ENCODE data around the gene EBF3.

EBF3 gene

DNA sequence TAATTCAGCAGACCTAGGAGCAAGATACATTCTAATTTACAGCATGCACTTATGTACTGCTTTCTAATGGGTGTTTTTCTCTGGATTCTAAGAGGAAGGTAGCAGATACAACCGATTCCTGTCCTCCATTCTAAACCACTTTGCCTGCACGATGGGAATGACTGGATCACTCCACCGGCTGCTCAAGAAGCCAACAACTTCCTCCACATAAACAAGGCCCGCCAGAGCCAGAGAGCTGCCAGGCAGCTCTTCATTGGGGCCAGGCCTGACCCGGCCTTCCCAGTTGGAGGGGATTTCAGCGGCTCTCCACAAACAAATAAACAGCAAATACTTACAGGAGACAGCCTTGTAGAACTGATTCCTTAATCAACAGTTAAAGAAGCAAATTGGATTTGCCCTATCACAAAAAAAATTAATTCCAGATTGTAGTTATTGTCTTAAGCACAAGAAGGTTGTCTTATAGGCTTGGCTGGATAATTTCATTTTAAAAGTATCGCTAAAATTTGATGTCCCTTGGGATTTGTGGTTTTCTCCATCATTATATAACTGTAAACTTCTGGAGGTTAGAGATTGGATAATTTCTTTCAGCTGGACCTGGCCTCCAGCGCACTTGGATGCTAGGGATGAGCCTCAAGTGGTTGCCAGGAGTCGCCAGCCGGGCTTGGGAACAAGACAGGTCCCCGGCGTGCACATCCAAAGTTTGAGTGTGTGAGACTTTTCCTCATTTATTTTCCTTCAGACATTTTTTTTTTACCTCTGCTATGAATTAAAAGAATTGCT, 20.9 kb downstream of the EBF3 start:
- DNase-seq (ENCODE audit: low read depth), result no peak

DNA sequence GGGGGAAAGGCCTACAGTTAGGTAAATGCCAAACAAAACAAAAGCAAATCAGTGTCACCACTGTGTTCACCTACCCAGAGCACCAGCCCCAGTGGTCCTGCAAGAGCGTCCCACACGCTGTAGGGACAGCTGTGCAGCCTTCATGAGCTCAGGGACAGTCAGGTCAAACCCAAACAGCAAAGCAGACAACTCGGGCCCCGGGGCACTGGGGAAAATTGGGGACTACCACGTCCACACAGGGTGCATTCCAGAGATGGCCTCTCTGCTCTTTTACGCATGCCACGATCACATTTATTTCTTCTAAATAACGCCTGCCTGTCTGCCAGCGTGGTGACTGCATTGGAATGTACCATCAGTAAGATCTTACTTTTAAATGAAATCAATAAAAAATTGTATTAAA, 21.7 kb downstream of the EBF3 start:
- DNase-seq (ENCODE audit: low read depth), result no peak

DNA sequence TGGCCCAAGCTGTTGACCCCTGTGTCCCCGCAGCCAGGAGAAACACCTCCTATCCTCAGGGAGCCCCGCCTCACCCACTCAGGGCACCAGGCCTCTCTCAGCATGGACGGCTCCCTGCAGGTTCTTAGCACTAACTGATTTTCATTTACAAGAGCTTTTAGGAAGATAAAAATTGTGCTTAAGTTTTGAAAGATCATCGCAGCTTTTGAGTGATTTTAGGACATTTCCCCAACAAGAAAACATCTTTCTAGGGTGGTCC, 22.1 kb downstream of the EBF3 start:
- DNase-seq (ENCODE audit: low read depth), result no peak

DNA sequence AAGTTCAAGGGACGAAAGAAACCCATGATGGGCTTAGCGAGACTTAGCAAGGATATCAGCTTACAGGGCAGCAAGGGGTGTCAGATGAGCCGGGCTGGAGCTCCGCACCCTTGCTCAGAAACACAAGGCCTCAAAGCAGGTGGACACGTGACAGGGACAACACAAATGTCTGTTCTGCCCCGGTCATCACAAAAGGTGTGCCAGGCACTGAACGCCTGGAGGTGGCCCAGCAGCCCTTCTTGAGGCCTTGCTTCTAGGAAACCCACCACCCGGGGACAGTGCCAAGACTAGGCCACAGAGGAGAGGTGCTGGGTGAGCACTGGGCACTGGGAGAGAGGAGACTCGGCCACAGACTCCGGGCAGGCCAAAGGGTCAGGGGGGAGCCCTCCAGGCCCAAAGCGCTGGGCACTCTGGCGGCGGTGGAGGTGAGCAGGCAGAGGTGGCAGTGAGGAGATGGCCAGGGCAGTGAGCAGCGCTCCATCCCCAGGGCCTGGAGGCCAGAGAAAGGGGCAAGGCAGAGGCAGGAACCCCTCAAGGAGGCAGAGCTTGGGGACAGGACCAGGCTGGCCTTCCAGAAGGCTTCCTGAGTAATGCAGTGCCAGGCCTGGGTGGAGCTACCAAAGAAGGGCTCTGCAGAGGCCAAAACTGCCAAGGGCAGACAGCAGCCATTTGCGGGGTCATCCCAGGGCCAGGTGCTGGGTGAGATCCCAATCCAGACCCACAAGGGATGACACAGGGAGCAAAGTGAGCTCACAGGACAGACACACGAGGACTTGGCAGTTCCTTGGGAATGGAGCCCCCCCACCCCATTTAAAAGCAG, 22.7 kb downstream of the EBF3 start:
- DNase-seq (ENCODE audit: low read depth), result no peak

DNA sequence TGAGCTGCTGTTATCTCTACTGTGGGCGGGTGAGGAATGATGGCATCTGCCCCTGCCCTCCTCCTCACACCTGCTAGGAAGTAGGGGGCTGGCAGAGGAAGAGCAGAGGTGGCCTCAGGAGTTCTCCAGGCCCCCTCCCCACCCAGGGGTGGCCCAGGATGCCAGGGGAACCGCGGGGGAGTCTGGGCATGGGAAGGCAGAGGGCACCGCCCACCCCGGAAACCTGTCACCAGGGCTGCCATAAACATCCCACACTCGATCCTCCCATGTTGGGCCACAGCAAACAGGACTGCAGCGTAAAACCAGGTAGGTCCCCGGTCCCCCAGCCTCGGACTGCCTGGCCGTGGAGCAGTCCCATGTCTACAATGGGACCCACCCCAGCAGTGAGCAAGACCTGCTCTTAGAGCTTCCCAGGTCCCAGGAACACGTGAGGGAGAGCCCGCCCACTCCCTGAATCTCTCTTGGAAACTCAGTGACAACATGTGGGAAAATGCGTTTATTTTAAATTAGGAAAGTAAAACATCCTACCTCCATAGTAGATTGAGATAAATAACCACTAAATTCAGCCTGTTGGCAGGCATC, 23.4 kb downstream of the EBF3 start:
- no peak for DNase-seq (ENCODE audit: low read depth)

DNA sequence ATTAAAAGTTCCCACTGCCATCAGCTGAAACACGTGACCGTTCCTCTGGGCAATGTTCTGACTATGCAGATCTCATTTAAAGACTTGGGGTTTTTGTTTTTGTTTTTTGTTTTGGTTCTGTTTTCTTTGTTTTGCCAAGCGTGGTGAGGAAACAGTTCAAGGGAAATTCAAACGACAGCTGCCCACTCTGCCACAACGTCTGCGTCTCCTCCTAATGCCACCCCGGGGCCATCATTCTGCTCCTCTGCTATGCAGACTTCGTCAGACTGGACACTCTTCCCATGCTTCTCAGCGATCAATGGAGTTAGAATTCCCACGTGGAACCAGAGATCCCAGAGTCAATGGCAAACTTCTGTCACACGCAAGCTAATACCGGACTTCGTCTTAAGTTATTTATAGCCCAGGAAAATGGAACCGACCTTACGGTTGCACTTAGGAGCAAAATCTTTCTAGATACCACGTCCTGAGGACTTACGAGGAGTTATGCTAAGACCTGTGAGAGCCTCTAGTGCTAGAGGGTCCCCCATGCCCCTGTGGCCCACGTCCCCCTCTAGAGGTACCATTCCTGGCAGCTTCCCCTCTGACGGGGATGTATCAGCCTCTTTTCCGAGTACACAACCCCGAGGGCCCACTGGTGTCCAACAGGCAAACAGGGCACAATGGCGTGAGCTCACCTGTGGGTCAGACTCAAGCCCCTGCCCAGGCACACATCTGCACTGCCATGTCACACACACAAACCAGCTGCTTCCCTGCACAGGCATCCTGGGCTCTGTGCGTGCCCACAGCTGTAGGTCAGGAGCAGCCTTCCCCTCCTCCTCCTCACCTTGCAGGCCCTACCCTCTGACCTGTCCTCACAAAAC, 24.4 kb downstream of the EBF3 start:
- no peak for DNase-seq (ENCODE audit: low read depth)

DNA sequence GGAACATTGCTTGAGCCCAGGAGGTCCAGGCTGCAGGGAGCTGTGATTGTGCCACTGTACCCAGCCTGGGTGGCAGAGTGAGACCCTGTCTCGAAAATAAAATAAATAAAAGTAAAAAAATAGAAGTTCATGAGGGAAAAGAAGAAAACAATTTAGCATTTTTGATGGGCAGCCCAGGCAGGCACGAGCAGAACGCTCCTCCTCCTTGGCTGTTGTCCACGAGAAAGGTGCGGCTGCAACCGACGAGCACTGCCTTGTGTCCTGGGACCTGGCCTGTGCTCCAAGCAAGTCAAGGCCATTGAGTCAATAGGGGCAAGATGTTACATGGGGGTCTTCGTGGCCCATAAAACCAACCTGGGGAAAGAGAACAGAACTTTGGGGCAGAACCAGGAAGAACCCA, 25.6 kb downstream of the EBF3 start:
- no peak for DNase-seq (ENCODE audit: low read depth)

DNA sequence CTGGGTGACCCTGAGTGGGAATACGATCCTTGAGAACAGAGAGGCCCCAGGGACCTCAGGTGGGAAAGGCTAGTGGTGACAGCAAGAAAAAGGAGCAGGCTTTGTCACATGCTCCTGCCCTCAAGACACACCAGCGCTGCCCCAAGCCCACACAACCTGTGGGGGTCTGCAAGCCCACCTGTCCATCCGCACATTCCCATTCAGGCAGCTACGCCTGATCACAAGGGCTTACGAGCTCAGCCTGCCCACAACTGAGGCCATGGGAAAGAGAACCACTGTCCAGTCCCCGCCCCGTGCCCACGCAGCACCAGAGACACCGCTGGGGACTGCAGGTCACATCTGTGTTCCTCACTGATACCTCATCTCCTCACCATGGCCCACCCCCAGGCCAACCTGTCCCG, 26.7 kb downstream of the EBF3 start:
- no peak for DNase-seq (ENCODE audit: low read depth)

DNA sequence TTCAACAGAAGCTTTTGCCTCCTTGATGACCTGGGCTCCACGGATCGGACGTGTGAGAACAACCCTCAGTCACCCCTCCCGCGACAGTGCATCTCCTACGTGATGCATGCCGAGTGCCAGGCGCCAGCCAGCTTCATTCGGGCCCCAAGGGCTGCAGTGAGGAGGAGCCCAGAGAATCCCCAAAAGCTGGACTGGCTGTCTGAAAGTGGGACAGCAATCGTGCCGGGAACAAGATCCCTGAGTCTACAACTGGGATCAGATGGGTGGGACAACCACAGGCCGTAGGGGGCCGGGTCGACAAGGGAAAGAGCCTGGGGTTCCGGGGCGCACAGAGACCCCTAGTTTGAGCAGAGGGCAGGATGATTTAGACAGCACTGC, 27.2 kb downstream of the EBF3 start:
- DNase-seq (ENCODE audit: low read depth), result no peak

DNA sequence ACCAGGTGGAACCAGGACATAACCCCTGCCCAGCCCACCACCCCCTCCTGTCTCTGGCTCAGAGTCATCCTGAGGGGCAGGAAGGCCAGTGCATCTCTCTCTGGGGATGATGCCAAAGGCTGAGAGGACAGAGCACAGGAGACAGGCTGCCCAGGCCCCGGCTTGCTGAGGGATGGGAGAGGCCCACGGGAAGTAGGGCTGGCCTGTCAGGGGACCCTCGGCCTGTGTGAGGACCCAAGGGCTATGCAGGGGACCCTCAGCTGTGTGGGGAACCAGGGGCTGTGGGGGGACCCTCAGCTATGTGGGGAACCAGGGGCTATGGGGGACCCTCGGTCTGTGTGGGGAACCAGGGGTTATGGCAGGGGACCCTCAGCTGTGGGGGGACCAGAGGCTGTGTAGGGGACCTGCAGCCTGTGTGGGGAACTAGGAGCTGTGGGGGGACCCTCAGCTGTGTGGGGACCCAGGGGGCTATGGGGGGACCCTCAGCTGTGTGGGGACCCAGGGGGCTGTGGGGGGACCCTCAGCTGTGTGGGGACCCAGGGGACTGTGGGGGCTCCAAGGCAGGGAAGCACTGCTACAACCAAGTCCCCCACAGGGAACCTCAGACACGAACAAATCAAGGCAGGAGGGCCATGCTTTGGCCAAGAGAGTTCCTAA, 27.7 kb downstream of the EBF3 start:
- no peak for DNase-seq (ENCODE audit: low read depth)

DNA sequence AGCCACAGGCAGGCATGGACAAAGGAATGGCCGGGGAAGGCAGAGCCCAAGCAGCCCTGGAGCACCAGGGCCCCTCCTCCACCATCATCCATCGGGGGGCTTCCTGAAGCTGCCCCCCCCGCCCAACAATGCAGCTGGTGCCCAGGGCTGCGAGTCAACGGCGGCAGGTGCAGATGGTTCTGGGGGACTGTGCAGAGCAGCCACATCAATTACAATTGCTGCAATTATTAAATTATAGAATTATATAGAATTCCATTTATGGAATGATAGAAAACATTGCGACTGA, 28.3 kb downstream of the EBF3 start:
- no peak for DNase-seq (ENCODE audit: low read depth)

DNA sequence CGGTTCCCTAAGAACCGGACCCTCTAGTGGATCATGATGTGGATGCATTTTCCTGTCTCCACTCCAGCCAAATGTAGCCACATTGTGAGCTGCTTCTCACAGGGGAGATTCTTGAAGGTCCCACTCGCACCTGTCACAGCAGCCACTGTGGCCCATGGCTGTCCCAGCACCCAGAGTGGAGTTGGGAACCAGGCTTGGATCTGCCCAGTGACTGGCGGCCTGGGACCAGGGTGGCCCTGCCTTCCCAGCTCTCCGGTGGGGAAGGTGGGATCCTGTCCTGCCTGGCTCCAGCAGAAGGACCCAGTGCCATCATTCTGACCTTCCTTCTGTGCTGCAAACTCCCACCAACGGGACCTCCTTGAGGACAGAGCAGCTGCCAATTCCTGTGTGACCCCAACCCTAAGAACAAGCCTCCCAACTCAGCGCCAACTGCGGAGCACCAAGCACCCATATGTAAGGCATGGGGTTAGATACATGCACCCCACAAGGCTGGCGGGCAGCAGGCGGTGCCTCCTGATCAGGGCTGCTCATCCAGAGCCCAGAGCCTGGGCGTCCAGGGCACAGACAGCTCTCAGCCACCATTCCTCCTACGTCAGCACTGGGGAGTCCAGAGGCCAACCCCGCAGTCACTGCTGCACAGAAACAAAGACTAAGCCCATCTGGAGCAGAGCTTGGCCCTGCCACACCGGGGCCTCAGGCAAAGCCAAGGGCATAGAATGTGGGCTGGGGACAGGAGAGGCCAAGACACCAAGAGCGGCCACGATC, 28.8 kb downstream of the EBF3 start:
- no peak for DNase-seq (ENCODE audit: low read depth)

DNA sequence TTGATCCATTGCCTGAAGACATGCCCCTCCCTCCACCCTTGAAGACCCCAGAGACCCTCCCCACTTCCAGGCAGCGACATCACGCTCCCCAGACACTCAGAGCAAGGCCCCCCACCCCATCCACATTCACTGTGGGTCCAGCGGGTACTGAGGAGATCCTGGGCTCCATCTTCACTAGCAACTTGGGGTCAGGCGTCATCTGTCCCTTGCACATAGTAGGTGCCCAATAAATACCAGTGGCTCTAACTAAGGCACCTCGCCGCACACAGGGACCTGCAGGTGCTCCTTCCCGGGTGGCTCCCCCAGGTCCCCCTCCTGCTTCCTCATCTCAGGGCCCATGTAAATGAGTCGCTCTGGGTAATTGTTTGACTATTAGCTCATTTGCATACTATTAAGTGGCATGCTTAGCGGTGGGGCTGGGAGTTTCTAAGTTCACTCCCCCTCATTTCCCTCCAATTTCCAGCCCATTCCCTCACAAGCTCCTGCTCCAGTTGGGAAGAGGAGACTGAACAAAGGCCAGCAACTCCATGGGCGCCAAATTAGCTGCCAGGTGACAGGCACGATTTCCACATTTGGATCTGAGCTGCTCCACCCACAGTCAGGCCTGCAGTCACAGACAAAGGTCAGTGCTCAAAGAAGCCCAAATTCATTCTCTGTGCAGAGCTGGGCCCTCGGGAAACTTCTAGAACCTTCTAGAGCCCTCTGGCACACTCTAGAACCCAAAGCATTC, 29.7 kb downstream of the EBF3 start:
- no peak for DNase-seq (ENCODE audit: low read depth)

DNA sequence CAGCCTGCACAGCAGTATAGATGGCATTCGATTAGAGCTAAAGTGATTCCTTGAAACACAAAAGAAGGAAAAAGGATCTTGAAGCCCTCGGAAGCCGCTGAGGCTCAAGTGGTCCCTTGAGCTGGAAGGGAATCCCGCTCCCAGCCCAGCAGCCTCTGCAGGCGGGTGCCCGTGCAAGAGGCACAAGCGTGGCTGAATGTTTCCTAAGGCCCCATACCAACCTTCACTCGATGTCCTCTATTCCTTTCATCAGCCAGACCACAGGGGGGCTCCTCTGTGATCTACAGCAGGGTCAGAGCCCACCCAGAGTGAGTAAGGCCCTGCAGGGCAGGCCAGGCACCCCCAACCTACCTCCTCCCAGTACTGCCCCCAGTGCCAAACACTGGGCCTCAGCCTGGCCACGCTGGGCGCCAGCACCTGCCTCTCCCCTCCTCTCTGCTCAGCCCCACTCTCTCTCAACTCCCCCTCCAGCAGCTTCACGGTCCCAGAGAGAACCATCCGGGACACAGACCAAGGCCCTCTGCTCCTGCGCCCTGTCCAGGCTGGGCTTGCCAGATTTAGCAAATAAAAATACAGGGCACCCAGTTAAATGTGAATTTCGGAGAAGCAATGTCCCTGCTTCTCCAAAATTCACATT, 30.5 kb downstream of the EBF3 start:
- DNase-seq (ENCODE audit: low read depth), result no peak

DNA sequence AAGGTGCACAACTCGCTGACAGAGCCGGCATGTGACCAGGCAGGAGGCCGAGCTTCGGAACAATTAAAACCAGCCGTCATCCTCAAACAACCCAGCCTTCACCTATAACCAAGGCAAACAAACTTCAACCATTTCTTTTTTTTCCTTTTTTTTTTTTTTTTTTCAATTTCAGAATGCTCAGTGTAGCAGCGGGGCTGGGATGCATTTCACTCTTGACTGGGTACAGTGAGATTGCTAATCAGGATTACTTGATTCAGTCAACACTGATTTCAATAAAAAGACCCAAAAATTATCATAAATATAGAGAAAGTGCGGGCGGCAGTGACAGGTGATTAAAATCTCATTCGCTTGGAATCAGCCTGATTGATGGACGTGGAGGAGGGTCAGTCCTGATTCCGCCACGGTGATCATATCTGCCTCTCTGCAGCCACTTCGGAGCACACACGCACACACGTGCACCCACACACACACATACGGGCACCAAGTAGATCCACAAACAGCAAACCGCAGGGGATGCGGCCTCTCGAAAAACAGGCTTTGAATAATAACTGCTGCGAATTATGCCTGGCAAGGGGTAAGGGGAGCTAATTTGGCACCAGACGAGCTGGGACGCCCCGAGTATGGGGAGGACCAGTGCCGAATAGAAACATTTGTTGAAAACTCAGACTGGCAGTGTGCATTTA, 31.2 kb downstream of the EBF3 start:
- DNase-seq (ENCODE audit: low read depth), result no peak

DNA sequence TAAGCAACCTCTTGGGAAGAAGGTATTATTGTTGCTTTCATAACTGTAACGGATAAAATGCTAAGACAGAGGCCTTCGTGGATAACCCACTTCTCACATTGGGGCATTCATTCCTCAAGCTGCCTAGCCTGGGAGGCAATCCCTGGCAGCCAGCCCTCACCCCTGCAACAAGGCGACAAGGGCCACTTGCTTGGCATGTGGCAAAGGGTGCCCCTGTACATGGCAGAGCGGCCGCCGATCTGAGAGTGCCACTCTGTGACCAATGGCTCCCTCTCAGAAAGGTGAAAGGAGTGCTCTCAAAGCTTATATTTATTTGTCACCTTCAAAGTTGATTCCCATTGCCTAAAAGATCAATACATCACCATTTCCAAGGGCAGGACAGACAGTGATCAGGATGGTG, 31.9 kb downstream of the EBF3 start:
- DNase-seq (ENCODE audit: low read depth), result no peak

DNA sequence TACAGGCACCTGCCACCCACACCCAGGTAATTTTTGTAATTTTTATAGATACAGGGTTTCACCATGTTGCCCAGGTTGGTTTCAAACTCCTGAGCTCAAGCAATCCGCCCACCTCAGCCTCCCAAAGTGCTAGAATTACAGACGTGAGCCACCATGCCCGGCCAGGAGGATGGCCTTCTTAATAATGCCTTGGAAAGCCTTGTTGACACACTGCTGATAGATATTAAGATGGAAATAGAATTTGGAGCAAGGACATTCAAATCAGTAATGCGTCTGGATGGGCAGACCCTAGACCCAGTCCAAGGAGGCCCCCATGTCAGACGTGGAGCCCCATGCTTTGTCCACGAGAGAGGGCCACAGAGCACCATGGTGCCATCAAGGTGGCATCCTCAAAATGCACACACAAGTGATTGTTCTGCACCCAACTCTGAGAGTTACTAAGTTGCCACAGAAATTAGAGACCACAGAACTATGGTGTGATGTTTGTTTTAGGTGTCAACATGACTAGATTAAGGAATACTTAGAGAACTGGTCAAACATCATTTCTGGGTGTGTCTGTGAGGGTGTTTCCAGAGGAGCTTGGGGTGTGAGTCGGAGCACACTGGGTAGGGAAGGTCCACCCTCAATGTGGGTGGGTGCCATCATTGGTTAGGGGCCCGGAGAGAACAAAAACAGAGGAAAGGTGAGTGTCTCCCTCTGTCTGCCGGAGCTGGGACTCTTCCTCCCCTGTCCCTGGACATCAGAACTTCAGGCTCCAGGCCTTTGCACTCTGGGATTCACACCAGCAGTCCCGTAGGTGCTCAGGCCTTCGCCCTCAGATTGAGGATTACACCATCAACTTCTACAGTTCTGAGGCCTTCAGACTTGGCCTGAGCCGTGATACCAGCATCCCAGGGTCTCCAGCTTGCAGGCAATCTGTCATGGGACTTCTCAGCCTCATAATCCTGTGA, 34.5 kb downstream of the EBF3 start:
- DNase-seq (ENCODE audit: low read depth), result no peak

DNA sequence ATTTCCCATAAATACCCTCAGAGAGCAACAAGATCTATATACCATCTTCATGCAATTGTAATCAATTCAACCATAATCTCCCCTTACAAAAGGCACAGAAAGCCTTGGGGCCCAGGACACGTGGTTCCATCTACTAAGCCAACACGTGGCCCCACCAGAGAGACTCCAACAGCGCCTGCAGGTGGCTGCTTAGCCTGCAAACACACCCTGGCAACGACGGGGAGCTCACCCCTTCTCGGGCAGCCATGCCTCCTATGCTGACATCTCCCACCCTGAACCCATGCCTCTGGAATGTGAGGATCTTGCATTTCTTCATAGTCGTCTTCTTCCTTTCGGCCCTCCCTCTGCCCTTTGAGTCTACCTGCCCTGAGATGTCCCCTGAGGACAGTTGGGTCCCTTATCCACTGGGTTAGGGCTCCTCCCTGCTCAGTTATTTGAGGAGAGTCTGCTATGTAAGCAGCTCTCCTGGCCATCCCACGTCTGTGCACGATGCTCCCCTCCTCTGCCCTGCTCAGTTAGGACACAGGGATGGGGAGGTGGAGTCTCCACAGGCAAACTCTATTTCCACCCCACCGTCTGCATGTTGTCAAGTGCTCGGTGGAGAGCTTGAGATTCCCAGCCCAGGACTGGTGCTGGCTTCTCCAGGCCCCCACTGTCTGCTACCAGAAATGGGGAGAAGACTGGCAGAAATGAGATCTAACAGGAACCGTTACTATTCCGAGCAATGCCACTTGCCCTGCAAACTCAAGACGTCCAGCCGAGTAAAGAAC, 36.5 kb downstream of the EBF3 start:
- DNase-seq (ENCODE audit: low read depth), result no peak

All from HS-27A (cell line).